ENCODE results near the gene BCL2L1. TPM values are rescaled to one million over a fixed set of nuclear protein-coding genes. Genes with fewer than 3 reads are reported as not detected.

BCL2L1 gene
- total RNA-seq, 1 donor from 2014 or later = 54.8 TPM

DNA sequence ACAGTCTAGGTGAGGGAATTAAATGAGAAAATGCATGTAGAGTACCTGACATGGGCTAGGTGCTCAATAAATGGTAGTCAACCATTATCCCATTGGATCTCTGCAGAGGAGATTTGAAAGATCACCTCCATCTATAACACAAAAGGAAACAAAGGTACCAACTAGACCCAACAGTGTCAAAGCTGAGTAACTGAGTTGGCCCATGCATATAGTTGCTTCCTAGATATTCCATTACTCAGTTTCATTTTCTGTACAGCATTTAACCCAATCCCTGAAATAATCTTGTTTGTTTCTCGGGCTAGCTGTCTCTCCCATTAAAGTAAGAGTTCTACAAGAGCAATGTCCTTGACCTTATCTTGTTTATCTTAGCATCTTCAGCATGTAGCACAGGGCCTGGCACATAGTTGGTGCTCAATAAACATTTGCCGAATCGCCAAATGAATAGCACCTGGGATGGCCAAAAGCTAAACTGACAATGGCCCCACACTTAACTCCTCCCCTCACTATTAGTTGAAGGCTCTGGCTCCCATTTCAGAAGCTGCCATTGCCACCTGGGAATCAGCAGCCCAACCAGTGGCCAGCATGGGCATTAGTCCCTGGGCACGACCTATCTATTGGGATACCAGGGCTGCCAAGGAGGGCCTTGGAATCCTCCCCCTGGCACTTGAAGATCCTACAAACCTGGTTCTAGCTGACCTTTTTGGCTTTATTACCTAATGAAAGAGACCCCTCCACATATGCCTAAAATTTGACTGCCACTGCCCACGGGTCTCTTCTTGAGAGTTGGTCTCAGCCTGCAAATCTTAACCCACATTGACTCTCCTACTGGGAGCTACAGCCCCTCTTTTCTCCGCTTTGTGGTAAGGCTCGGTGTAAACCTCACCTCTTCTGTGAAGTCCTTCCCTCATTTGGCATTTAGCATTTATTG, 22.6 kb downstream of the BCL2L1 start:
- intact Hi-C loops (cut with micrococcal nuclease) = no loop called here
- ATAC-seq (no peak), DNase-seq (no peak)

DNA sequence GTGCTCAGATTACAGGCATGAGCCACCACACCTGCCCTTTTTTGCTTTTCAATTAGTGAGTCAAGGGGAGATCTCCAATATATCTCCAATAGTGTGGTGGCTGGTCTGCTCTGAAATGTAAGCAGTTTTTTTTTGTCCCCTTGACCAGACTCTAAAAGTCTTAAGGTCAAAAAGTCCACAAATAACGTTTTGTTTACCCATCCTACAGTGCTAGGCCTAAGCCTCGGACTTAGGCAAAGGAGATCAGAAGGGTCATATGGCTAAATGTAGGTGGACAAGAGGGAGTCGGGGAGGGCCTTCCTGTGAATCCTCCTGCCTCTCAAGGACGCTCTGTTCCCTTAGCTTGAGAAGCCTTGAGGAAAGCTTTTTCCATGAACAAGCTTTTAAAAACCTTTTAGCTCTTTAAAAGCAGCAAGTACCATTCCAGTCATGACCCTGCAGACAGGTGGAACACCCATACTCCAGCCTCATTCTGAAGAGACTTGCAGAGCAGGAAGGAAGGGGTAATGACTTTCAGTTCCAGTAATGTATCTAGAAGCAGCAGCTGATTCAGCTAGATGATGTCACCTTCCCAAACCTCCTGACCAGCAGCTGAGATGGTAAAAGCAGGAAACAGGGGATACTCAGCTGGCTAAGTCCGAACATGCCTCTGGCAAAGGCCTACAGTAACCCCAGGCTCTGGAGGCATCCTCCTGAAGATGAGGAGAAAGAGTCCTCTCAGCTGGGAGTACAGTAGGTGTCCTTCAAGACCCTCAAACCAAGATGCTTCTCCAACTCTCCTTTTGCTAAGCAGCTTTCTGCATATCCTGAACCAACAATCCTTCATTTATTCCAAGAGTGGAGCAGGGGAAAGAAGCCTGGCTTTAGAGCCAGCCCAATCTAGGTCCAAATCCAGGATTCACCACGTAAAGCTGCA, 23.6 kb downstream of the BCL2L1 start:
- DNase-seq (no peak), ATAC-seq (peak; percentile 87)
- intact Hi-C loops (cut with micrococcal nuclease) = no loop called here

DNA sequence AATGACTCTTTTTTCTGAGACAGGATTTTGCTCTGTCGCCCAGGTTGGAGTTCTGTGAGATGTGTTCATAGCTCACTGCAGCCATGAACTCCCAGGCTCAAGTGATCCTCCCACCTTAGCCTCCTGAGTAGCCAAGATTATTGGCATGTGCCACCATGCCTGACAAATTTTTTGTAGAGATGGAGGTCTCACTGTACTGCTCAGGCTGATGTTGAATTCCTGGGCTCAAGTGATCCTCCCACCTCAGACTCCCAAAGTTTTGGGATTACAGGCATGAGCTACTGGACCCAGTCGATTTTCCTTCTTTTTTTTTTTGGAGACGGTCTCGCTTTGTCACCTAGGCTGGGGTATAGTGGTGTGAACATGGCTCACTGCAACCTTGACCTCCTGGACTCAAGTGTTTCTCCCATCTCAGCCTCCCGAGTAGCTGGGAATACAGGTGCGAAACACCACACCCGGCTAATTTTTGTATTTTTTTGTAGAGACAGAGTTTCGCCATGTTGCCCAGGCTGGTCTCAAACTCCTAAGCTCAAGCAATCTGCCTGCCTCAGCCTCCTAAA, 24.3 kb downstream of the BCL2L1 start:
- no peak for DNase-seq
- intact Hi-C loops (cut with micrococcal nuclease) = no loop called here
- no peak for ATAC-seq

DNA sequence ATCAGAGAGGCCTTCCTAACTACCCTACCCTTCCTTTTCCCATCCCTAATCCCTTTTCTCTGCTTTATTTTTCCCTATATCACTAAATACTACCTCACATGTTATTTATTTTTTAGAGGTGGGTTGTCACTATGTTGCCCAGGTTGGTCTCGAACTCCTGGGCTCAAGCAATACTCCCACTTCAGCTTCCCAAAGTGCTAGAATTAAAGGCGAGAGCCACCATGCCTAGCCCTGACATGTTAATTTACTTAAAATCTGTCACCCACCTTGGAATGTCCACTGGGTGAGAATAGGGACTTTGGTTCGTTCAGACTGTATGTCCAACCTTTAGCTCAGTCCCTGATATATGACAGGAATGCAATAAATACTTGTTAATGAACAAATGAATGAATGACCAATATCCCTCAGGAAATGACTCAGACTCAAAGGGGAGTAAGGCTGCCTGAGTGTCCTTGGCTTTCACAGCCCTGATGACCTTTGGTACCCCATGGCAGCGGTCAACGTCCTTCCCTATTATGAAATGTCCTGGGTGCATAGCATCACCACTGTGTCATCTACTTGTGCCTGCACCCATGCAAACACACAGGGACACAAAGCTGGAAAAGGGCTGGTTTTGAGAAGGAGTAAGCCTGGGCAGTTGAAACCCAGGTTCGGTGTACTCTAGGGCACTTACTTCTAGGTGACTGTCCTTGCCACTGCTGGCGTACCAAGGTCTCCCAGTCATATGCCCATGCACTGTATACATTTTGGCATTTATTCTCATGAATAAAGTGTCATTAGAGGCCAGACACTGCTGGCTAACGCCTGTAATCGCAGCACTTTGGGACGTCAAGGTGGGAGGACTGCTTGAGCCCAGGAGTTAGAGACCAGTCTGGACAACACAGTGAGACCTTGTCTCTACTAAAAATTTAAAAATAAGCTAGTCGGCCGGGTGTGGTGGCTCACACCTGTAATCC, 26.5 kb downstream of the BCL2L1 start:
- intact Hi-C loops (cut with micrococcal nuclease) = no loop called here
- no peak for DNase-seq
- ATAC-seq = peak; percentile 33

DNA sequence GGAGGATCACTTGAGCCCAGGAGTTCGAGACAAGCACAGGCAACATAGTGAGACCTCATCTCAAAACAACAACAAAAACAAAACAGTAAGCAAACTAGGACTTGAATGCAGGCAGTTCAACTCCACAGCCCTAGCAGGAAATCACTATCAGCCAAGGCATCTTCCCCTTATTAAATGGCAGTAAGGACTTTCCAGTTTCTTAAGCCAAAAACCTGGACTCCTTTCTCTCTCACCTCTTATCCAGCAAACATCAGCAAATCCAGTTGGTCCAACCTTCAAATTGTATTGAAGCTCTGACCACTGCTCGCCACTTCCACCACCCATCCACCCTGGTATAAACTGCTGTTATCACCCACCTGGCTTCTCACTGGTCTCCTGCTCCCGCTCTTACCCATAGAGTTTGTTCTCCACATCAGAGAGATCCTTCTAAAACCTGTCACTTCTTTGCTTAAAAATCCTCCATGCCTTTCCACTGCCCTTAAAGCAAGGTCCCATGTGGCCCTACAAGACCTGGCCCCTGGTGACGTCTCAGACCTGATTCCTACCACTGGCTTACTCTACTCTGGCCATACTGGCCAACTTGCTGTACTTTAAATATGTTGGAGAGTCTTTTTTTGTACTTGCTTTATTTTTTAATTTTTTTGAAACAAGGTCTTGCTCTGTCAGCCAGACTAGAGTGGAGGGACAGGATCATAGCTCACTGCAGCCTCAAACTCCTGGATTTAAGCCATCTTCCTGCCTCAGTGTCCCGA, 27.6 kb downstream of the BCL2L1 start:
- no peak for ATAC-seq
- intact Hi-C loops (cut with micrococcal nuclease) = no loop called here
- no peak for DNase-seq

DNA sequence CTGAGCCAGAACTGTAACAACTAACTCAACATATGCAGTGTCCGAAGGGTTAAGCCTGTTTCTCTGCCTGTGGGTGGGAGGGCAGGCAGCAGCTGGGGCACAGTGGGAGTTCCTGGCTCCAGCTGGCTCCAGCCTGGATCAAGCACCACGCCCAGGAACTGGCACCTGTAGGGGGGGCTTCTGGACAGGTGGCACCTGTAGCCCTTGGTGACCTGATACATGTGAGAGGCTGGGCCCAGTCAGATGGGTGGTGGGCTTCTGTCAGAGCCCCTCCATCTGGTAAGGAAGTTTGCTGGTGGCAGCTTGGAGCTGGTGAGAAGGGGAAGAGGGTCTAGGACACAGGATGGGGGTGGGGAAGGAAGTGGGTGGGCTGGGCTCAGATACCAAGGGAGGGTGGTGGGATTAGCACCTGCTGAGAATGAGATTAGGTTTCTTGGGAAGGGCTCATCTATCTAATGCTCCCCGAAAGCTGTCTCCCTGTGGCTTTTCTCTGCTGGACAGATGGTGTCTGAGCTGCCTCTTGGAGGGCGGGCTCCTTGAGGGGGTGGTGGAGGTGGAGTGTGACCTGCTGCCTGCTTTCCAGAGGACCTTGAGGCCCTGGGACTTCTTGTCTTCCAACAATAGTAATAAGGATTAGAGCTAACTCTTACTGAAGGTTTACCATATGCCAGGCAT, 28.5 kb downstream of the BCL2L1 start:
- ATAC-seq = no peak
- intact Hi-C loops (cut with micrococcal nuclease) = no loop called here
- no peak for DNase-seq

DNA sequence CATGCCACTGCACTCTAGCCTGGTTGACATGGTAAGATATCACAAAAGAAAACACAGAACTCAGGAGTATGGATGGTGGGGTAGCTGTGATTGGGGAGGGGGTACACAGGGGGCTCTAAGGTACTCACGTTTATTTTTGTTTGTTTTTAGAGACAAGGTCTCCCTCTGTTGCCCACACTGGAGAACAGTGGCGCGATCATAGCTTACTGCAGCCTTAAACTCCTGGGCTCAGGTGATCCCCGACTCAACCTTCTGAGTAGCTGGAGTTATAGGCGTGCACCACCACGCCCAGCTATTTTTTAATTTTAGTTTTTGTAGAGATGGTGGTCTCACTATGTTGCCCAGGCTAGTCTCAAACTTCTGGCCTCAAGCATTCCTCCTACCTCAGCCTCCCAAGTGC, 29.3 kb downstream of the BCL2L1 start:
- no peak for DNase-seq
- intact Hi-C loops (cut with micrococcal nuclease) = no loop called here
- ATAC-seq = no peak

DNA sequence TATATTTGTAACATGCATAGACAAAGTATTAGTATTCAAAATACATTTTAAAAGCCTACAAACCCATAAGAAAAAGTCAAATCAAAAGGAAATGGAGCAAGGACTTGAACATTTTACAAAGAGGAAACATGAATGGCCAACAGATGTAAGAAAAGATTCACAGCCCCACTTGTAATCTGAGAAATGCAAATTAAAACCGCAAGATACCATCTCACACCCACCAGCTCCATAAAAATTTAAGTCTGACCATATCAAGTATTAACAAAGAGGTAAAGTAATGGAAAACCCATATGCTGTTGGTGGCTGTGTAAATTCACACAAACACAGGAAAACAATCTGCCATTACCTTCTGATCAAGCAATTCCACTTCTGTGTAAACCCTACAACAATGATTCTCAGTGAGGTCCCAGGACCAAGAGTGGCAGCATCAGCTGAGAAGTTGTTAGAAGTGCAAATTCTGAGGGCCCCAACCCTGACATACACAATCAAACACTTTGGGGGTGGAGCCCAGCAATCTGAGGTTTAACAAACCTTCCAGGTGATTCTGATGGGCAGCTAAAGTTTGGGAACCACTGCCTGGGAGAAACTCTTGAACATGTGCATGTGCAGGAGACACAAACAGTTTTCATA, 30.9 kb downstream of the BCL2L1 start:
- intact Hi-C loops (cut with micrococcal nuclease) = no loop called here
- ATAC-seq (no peak), DNase-seq (no peak)

DNA sequence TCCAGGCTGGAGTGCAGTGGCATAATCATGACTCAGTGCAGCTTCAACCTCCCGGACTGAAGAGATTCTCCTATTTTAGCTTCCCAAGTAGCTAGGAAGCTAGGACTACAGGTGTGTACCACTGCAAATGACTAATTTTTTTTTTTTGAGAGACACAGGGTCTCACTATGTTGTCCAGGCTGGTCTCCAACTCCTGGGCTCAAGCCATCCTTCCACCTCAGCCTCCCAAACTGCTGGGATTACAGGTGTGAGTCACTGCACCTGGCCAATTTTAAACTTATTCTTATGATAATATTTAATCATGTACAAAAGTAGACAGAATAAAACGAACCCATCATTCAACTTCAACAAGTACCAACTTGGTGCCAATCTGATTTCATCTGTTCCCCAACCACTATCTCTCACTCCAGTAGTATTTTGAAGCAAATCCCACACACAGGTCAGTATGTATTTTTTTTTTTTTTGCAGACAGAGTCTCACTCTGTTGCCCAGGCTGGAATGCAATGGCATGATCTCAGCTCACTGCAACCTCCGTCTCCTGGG, 32.5 kb downstream of the BCL2L1 start:
- intact Hi-C loops (cut with micrococcal nuclease) = no loop called here
- ATAC-seq (no peak), DNase-seq (no peak)

DNA sequence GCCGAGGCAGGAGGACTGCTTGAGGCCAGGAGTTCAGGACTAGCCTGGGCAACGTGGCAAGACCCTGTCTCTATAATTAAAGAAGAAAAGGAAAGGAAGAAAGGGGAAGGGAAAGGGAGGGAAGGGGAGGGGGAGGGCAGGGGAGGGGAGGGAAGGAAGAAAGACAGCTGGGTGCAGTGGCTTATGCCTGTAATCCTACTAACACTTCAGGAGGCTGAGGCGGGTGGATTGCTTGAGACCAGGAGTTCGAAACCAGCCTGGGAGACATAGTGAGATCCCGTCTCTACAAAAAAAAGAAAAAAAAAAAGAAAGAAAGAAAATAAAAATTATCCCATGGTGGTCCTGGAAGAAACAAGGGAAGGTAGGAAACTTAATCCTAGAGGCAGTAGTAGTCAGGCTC, 33.5 kb downstream of the BCL2L1 start:
- ATAC-seq (no peak), DNase-seq (no peak)
- intact Hi-C loops (cut with micrococcal nuclease) = no loop called here

DNA sequence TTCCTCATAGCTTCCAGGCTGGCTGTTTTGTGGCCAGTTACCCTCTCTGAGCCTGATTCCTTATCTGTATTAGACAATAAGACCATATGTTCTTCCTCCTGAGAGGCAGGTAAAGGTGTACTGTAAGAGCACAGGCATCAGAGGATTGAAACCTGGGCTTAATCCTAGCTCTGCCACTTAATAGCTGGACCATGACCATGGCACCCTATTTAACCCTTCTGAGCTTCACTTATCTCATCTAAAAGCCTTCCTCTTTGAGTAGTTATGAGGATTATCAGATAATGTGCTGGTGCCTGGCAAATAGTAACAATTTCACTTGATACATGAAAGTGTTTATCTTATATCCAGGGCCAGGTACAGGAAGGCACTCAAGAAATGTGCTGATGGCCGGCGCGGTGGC, 34.9 kb downstream of the BCL2L1 start:
- intact Hi-C loops (cut with micrococcal nuclease) = no loop called here
- ATAC-seq (no peak), DNase-seq (no peak)

DNA sequence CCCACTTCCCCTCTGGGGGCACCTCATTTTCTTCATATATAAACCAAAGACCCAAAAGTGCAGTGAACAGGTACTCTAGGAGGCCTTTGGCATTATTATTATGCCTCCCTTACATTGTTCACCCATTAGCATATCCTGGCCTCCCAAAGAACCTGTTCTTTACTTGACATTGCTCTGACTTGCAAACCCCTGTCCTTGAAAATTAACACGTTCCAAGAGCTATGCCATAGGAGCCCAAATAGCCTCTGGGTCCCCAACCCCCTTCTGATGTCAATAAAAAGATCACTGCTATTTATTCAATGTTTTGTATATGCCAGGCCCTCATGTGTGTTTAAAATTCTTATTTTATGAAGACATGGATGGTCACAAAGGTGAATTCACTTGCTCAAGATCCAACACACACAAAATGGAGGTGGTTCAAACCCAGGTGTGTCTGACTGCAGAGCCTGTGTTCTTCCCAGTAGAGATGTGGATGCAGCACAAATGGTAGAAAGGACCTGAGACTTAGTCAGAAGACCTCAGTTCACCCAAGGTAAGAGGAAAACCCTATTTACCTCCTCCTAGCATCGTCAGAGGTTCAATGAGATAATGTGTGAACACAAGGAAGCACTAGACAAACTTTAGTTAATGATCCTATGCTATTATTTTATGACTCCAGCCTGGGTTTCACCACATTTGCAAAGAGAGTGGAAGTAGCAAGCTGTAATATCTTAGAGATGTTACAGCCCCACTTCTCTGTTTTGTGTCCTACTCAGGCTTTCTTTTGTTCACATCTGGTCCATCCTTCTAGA, 36.6 kb downstream of the BCL2L1 start:
- ATAC-seq (no peak), DNase-seq (no peak)
- intact Hi-C loops (cut with micrococcal nuclease) = no loop called here

DNA sequence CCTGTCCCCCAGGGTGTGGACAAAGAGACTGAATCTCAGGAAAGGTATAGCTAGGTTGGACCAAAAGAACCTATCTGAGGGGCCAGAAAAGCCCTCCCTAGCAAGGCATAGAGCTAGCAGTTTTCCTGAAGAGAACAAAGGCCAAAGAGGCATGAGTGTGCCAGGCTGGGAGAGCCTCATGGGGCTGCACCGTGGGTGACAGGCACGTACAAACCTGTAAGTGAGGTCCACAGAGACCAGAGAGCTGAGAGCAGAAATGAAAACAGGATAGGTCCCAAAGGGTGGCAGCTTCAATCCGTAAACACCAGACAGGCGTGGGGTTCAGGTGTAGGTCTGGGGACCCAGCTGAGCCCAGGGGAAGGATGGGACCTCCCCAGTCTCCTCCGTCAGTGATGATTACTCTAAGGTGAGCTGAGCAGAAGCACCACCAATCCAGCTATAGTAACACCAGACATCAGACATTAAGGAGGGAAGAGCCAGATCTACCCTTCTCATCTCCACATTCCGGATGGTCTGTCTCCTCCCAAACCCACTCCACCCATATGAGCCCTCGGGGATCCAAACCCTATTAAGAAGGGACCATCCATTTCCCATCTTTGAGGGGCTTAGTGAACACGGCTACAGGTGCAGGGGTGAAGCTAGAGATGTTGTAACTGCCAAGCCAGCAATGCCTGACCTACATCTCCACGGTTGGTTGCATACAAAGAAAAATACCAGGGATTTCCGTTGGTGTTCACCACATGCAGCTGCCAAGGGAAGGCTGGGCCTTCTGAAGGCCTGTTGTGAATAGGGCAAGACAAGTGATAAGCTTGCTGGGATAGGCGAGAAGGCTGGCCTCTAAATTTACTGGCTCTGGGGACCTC, 38.3 kb downstream of the BCL2L1 start:
- no peak for ATAC-seq
- no peak for DNase-seq
- intact Hi-C loops (cut with micrococcal nuclease) = no loop called here

DNA sequence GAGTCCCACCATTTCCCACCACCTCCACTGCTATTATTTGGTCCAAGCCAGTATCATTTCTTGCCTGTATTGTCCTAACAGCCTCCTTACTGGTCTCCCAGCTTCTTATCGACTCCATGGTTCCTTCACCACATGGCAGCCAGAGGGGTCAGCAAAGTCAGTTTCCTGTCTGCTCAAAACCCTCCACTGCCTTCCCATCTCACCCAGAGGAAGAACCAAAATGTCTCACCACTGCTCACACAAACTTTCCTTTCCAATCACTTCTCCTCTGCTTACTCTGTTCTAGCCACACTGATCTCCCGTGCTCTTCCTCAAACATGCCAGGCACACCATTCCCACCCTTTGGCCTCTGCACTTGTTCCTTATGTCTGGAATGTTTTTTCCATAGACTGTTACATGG, 39.7 kb downstream of the BCL2L1 start:
- intact Hi-C loops (cut with micrococcal nuclease) = no loop called here
- DNase-seq = no peak
- ATAC-seq = no peak

DNA sequence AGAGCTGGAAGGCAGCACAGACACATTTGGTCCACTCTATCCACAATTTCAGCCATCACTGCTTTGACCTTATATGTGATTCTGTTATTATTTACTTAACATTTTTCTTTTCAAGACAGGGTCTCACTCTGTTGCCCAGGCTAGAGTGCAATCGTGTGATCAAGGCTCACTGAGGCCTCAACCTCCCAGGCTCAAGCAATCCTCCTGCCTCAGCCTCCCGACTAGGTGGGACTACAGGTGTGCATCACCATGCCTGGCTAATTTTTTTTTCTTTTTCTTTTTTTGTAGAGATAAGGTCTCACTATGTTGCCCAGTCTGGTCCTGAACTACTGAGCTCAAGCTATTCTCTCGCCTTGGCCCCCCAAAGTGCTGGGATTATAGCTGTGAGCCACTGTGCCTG, 40.3 kb downstream of the BCL2L1 start:
- DNase-seq (no peak), ATAC-seq (no peak)
- intact Hi-C loops (cut with micrococcal nuclease) = no loop called here

Measured in left ventricle myocardium superior (tissue), 1 donor.